ENCODE results near the gene FBLN1.

DNA sequence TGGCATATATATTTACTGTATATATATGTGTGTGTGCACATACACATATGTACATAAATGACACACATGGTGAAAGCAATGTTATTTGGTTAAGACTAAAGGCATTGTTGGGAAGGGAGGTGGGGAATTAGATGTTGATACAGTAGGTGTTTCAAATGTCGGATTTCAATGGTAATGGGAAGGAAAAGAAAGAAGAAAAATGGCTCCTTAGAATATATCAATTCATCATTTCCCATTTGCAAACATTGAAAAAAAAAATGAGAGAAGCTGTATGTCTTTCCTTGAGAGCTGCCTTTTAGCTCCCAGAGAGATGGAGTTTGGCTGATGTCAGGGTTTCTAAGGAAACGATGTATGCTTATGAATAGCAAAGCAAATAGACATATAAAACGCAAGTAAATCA lies 135.5 kb downstream of the FBLN1 start:
- TF ChIP-seq HNRNPL (IDR thresholded peaks at IDR 0.05; ENCODE audit: low read depth, low read length) (no peak), ZNF407 (CRISPR knock-in tag; IDR thresholded peaks at IDR 0.05; ENCODE audit: not compliant biosample characterization) (no peak), HNRNPK (IDR thresholded peaks at IDR 0.05; ENCODE audit: low read depth, low read length, poor library complexity, severe bottlenecking) (no peak), FIP1L1 (IDR thresholded peaks at IDR 0.05; ENCODE audit: borderline replicate concordance, insufficient read depth, low read depth, low read length) (no peak), MZF1 (CRISPR knock-in tag; IDR thresholded peaks at IDR 0.05; ENCODE audit: borderline replicate concordance) (no peak), EP300 (IDR thresholded peaks at IDR 0.05; ENCODE audit: low read depth in 2 of 2, low read length in 2 of 2) (no peak), EP300 (CRISPR knock-in tag; IDR thresholded peaks at IDR 0.05; ENCODE audit: borderline replicate concordance) (no peak), SSRP1 (CRISPR knock-in tag; IDR thresholded peaks at IDR 0.05) (no peak), USF2 (IDR thresholded peaks at IDR 0.05; ENCODE audit: low read depth, low read length) (no peak), USF2 (CRISPR knock-in tag; IDR thresholded peaks at IDR 0.05; ENCODE audit: borderline replicate concordance) (no peak), MAFG (CRISPR knock-in tag; IDR thresholded peaks at IDR 0.05) (no peak), ZNF441 (CRISPR knock-in tag; IDR thresholded peaks at IDR 0.05; ENCODE audit: borderline replicate concordance) (no peak), SIN3A (IDR thresholded peaks at IDR 0.05; ENCODE audit: borderline replicate concordance, low read depth, low read length) (no peak), TAF1 (CRISPR knock-in tag; IDR thresholded peaks at IDR 0.05) (no peak)
- TF ChIP-seq, protein P1, sequence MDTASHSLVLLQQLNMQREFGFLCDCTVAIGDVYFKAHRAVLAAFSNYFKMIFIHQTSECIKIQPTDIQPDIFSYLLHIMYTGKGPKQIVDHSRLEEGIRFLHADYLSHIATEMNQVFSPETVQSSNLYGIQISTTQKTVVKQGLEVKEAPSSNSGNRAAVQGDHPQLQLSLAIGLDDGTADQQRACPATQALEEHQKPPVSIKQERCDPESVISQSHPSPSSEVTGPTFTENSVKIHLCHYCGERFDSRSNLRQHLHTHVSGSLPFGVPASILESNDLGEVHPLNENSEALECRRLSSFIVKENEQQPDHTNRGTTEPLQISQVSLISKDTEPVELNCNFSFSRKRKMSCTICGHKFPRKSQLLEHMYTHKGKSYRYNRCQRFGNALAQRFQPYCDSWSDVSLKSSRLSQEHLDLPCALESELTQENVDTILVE (CRISPR knock-in tag; IDR thresholded peaks at IDR 0.05) = no peak
- TF ChIP-seq, protein P2, sequence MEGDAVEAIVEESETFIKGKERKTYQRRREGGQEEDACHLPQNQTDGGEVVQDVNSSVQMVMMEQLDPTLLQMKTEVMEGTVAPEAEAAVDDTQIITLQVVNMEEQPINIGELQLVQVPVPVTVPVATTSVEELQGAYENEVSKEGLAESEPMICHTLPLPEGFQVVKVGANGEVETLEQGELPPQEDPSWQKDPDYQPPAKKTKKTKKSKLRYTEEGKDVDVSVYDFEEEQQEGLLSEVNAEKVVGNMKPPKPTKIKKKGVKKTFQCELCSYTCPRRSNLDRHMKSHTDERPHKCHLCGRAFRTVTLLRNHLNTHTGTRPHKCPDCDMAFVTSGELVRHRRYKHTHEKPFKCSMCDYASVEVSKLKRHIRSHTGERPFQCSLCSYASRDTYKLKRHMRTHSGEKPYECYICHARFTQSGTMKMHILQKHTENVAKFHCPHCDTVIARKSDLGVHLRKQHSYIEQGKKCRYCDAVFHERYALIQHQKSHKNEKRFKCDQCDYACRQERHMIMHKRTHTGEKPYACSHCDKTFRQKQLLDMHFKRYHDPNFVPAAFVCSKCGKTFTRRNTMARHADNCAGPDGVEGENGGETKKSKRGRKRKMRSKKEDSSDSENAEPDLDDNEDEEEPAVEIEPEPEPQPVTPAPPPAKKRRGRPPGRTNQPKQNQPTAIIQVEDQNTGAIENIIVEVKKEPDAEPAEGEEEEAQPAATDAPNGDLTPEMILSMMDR (CRISPR knock-in tag; IDR thresholded peaks at IDR 0.05) = no peak

Measured in HepG2 (cell line).